Measurements from ENCODE around the gene SRF. TPM values are rescaled to one million over a fixed set of nuclear protein-coding genes. Genes with fewer than 3 reads are reported as not detected.

SRF gene
- total RNA-seq, 2 experiments from 2014 or later: 41.4 to 43.8 TPM

- POLR2A ChIA-PET: interaction anchor here (2.1 kb wide), 1 partner anchor 10 kb away, joined by 6 read pairs; no protein-coding TSS in a partner anchor
- DNase-seq (no peak), ATAC-seq (no peak)
- Mint-ChIP-seq H3K27ac (peak overlapping the region; percentile 76), H3K27me3 (ENCODE audit: low read depth) (no peaks in the 10 kb centered on the region), H3K36me3 (ENCODE audit: low read depth) (peaks cover 50% of the 10 kb centered on the region), H3K4me3 (no peak overlapping the region), H3K4me1 (ENCODE audit: low read depth) (peaks cover 46% of the 10 kb centered on the region), H3K9me3 (ENCODE audit: insufficient read depth) (no peaks in the 10 kb centered on the region)
- CTCF ChIA-PET: interaction anchor here (0.7 to 2.9 kb wide), 3 partner anchors 32 to 251 kb away, joined by 3 to 12 read pairs (median 3); partner anchors contain the start of gene ABCC10
These were observed 4.8 kb downstream of the SRF start for GRCh38 chr6:43175676-43176422.

GRCh38 chr6:43176423-43176786 is 5.3 kb downstream of the SRF start:
- no peak for DNase-seq
- Mint-ChIP-seq H3K4me3 (no peak overlapping the region), H3K27ac (peak overlapping the region; percentile 76), H3K9me3 (ENCODE audit: insufficient read depth) (no peaks in the 10 kb centered on the region), H3K36me3 (ENCODE audit: low read depth) (peaks cover 53% of the 10 kb centered on the region), H3K4me1 (ENCODE audit: low read depth) (peaks cover 50% of the 10 kb centered on the region), H3K27me3 (ENCODE audit: low read depth) (no peaks in the 10 kb centered on the region)
- ChIA-PET POLR2A (no interaction called here), CTCF (no interaction called here)
- no peak for ATAC-seq

GRCh38 chr6:43178150-43178549 is 7.1 kb downstream of the SRF start:
- DNase-seq: no peak
- H3K4me1 Mint-ChIP-seq (ENCODE audit: low read depth): peaks cover 53% of the 10 kb centered on the region
- no peak for ATAC-seq
- POLR2A ChIA-PET: no interaction called here
- no peaks in the 10 kb centered on the region for H3K27me3 Mint-ChIP-seq (ENCODE audit: low read depth)
- peaks cover 45% of the 10 kb centered on the region for H3K36me3 Mint-ChIP-seq (ENCODE audit: low read depth)
- CTCF ChIA-PET: no interaction called here
- H3K27ac Mint-ChIP-seq: no peak overlapping the region
- H3K4me3 Mint-ChIP-seq: no peak overlapping the region
- no peaks in the 10 kb centered on the region for H3K9me3 Mint-ChIP-seq (ENCODE audit: insufficient read depth)

GRCh38 chr6:43178951-43179830 is 8.1 kb downstream of the SRF start:
- H3K36me3 Mint-ChIP-seq (ENCODE audit: low read depth): peaks cover 46% of the 10 kb centered on the region
- no peaks in the 10 kb centered on the region for H3K9me3 Mint-ChIP-seq (ENCODE audit: insufficient read depth)
- ChIA-PET POLR2A (no interaction called here), CTCF (no interaction called here)
- DNase-seq: no peak
- ATAC-seq: no peak
- H3K27ac Mint-ChIP-seq: no peak overlapping the region
- no peak overlapping the region for H3K4me3 Mint-ChIP-seq
- peaks cover 52% of the 10 kb centered on the region for H3K4me1 Mint-ChIP-seq (ENCODE audit: low read depth)
- no peaks in the 10 kb centered on the region for H3K27me3 Mint-ChIP-seq (ENCODE audit: low read depth)

GRCh38 chr6:43180058-43180457 is 9.0 kb downstream of the SRF start:
- no peak for ATAC-seq
- Mint-ChIP-seq H3K36me3 (ENCODE audit: low read depth) (peaks cover 49% of the 10 kb centered on the region), H3K27ac (peak overlapping the region; percentile 31), H3K27me3 (ENCODE audit: low read depth) (no peaks in the 10 kb centered on the region), H3K4me3 (no peak overlapping the region), H3K4me1 (ENCODE audit: low read depth) (peaks cover 53% of the 10 kb centered on the region), H3K9me3 (ENCODE audit: insufficient read depth) (no peaks in the 10 kb centered on the region)
- POLR2A ChIA-PET: no interaction called here
- no peak for DNase-seq
- CTCF ChIA-PET: interaction anchor here (1.6 kb wide), 1 partner anchor 49 kb away, joined by 7 read pairs; the partner anchor contains the start of gene DNPH1

- ChIA-PET POLR2A (no interaction called here), CTCF (interaction anchor here (1.6 to 2.2 kb wide), 2 partner anchors 37 to 48 kb away, joined by 5 to 7 read pairs; partner anchors contain the start of gene DNPH1)
- peak overlapping the region; percentile 56 for H3K27ac Mint-ChIP-seq
- no peak for ATAC-seq
- no peak for DNase-seq
- no peaks in the 10 kb centered on the region for H3K9me3 Mint-ChIP-seq (ENCODE audit: insufficient read depth)
- H3K4me3 Mint-ChIP-seq: peak overlapping the region; percentile 94
- peaks cover 51% of the 10 kb centered on the region for H3K4me1 Mint-ChIP-seq (ENCODE audit: low read depth)
- H3K27me3 Mint-ChIP-seq (ENCODE audit: low read depth): no peaks in the 10 kb centered on the region
- H3K36me3 Mint-ChIP-seq (ENCODE audit: low read depth): peaks cover 46% of the 10 kb centered on the region
These were observed 9.9 kb downstream of the SRF start for GRCh38 chr6:43180985-43181384.

GRCh38 chr6:43181621-43181941 is 10.5 kb downstream of the SRF start:
- peaks cover 51% of the 10 kb centered on the region for H3K4me1 Mint-ChIP-seq (ENCODE audit: low read depth)
- peaks cover 46% of the 10 kb centered on the region for H3K36me3 Mint-ChIP-seq (ENCODE audit: low read depth)
- ATAC-seq: no peak
- DNase-seq: no peak
- peak overlapping the region; percentile 90 for H3K27ac Mint-ChIP-seq
- ChIA-PET POLR2A (interaction anchor here (1.0 to 1.9 kb wide), 4 partner anchors 8 to 252 kb away, joined by 3 to 7 read pairs (median 4); partner anchors contain the start of genes CNPY3 and SRF), CTCF (interaction anchor here (1.2 to 2.2 kb wide), 5 partner anchors 10 to 127 kb away, joined by 3 to 8 read pairs (median 4); partner anchors contain the start of genes CRIP3 and DNPH1)
- H3K9me3 Mint-ChIP-seq (ENCODE audit: insufficient read depth): no peaks in the 10 kb centered on the region
- H3K4me3 Mint-ChIP-seq: peak overlapping the region; percentile 94
- no peaks in the 10 kb centered on the region for H3K27me3 Mint-ChIP-seq (ENCODE audit: low read depth)

- Mint-ChIP-seq H3K36me3 (ENCODE audit: low read depth) (peaks cover 44% of the 10 kb centered on the region), H3K4me1 (ENCODE audit: low read depth) (peaks cover 49% of the 10 kb centered on the region), H3K9me3 (ENCODE audit: insufficient read depth) (no peaks in the 10 kb centered on the region), H3K4me3 (peak within 1 kb of the TSS; percentile 94), H3K27ac (peak within 1 kb of the TSS; percentile 90), H3K27me3 (ENCODE audit: low read depth) (no peaks in the 10 kb centered on the region)
- ChIA-PET POLR2A (interaction anchor here (0.6 to 1.9 kb wide), 7 partner anchors 9 to 407 kb away, joined by 3 to 7 read pairs (median 3); partner anchors contain the start of genes CNPY3 and SRF), CTCF (interaction anchor here (0.8 to 2.2 kb wide), 8 partner anchors 8 to 127 kb away, joined by 3 to 8 read pairs (median 3); partner anchors contain the start of genes CRIP3 and DNPH1)
- DNase-seq (peak; percentile 86), ATAC-seq (peak; percentile 94)
These were observed 11.1 kb downstream of the SRF start, which contains the start of gene CUL9 for GRCh38 chr6:43181942-43182860. Gene CUL9, plus strand, starts transcription at chr6:43182196. Its CDS starts 2,115 bp downstream, at chr6:43184311.

- ChIA-PET CTCF (interaction anchor here (0.9 to 2.2 kb wide), 4 partner anchors 9 to 45 kb away, joined by 3 to 8 read pairs (median 4); partner anchors contain the start of gene DNPH1), POLR2A (interaction anchor here (1.6 to 1.9 kb wide), 2 partner anchors 10 to 41 kb away, joined by 5 to 7 read pairs; no protein-coding TSS in a partner anchor)
- ATAC-seq: no peak
- peak overlapping the region; percentile 90 for H3K27ac Mint-ChIP-seq
- H3K27me3 Mint-ChIP-seq (ENCODE audit: low read depth): no peaks in the 10 kb centered on the region
- peaks cover 50% of the 10 kb centered on the region for H3K4me1 Mint-ChIP-seq (ENCODE audit: low read depth)
- H3K4me3 Mint-ChIP-seq: peak overlapping the region; percentile 94
- peaks cover 47% of the 10 kb centered on the region for H3K36me3 Mint-ChIP-seq (ENCODE audit: low read depth)
- no peak for DNase-seq
- no peaks in the 10 kb centered on the region for H3K9me3 Mint-ChIP-seq (ENCODE audit: insufficient read depth)
These were observed 12.4 kb downstream of the SRF start for GRCh38 chr6:43183441-43183840.

GRCh38 chr6:43184268-43184985 is 13.4 kb downstream of the SRF start:
- Mint-ChIP-seq H3K27me3 (ENCODE audit: low read depth) (no peaks in the 10 kb centered on the region), H3K9me3 (ENCODE audit: insufficient read depth) (no peaks in the 10 kb centered on the region), H3K36me3 (ENCODE audit: low read depth) (peaks cover 41% of the 10 kb centered on the region), H3K4me3 (no peak overlapping the region), H3K27ac (peak overlapping the region; percentile 54), H3K4me1 (ENCODE audit: low read depth) (peaks cover 53% of the 10 kb centered on the region)
- DNase-seq (no peak), ATAC-seq (no peak)
- ChIA-PET CTCF (no interaction called here), POLR2A (interaction anchor here (1.8 kb wide), 1 partner anchor 9 kb away, joined by 6 read pairs; no protein-coding TSS in a partner anchor)
